ENCODE results near the gene CPT1B. TPM values are rescaled to one million over a fixed set of nuclear protein-coding genes. Genes with fewer than 3 reads are reported as not detected.
"Not testable (repeated sequence)": the region's sequence is repeated elsewhere in the genome, so short reads cannot be mapped to it uniquely, and the experiment has no call there.

CPT1B gene
- polyA plus RNA-seq, 3 donors = 12.7 to 19.9 (median 18.2) TPM

GRCh38 chr22:50540381-50540780 is 37.8 kb downstream of the CPT1B start:
- DNase-seq (ENCODE audit: extremely low read depth in 1 of 11, low read depth in 9 of 11, low spot score in 4 of 11) = no peak

- no peak for DNase-seq (ENCODE audit: extremely low read depth in 1 of 11, low read depth in 9 of 11, low spot score in 4 of 11)
Measured at GRCh38 chr22:50537765-50538164, 40.5 kb downstream of the CPT1B start.

- DNase-seq (ENCODE audit: extremely low read depth in 1 of 11, low read depth in 9 of 11, low spot score in 4 of 11) = no peak
Measured at GRCh38 chr22:50536226-50536625, 42.0 kb downstream of the CPT1B start.

GRCh38 chr22:50535113-50535512 is 43.1 kb downstream of the CPT1B start:
- DNase-seq (ENCODE audit: extremely low read depth in 1 of 11, low read depth in 9 of 11, low spot score in 4 of 11) = no peak

- not testable (repeated sequence) for DNase-seq (ENCODE audit: extremely low read depth in 1 of 11, low read depth in 9 of 11, low spot score in 4 of 11)
Measured at GRCh38 chr22:50533856-50534711, 44.1 kb downstream of the CPT1B start.

- no peak for DNase-seq (ENCODE audit: extremely low read depth in 1 of 11, low read depth in 9 of 11, low spot score in 4 of 11)
Measured at GRCh38 chr22:50532824-50533796, 45.1 kb downstream of the CPT1B start.

GRCh38 chr22:50531962-50532674 is 46.1 kb downstream of the CPT1B start:
- DNase-seq (ENCODE audit: extremely low read depth in 1 of 11, low read depth in 9 of 11, low spot score in 4 of 11) = no peak

GRCh38 chr22:50531546-50531961 is 46.7 kb downstream of the CPT1B start:
- no peak for DNase-seq (ENCODE audit: extremely low read depth in 1 of 11, low read depth in 9 of 11, low spot score in 4 of 11)

GRCh38 chr22:50530877-50531545 is 47.2 kb downstream of the CPT1B start:
- DNase-seq (ENCODE audit: extremely low read depth in 1 of 11, low read depth in 9 of 11, low spot score in 4 of 11) = no peak

- DNase-seq (ENCODE audit: extremely low read depth in 1 of 11, low read depth in 9 of 11, low spot score in 4 of 11) = no peak
Measured at GRCh38 chr22:50530580-50530876, 47.7 kb downstream of the CPT1B start.

GRCh38 chr22:50529897-50530579 is 48.2 kb downstream of the CPT1B start, which contains the start of gene TYMP:
TSS of gene TYMP (minus strand) at chr22:50530012. CDS start at chr22:50529709, 303 bp downstream.
- DNase-seq (ENCODE audit: extremely low read depth in 1 of 11, low read depth in 9 of 11, low spot score in 4 of 11) = no peak

- DNase-seq (ENCODE audit: extremely low read depth in 1 of 11, low read depth in 9 of 11, low spot score in 4 of 11) = no peak
Measured at GRCh38 chr22:50529416-50529896, 48.8 kb downstream of the CPT1B start.

GRCh38 chr22:50528682-50529415 is 49.4 kb downstream of the CPT1B start:
- no peak for DNase-seq (ENCODE audit: extremely low read depth in 1 of 11, low read depth in 9 of 11, low spot score in 4 of 11)

- DNase-seq (ENCODE audit: extremely low read depth in 1 of 11, low read depth in 9 of 11, low spot score in 4 of 11) = no peak
Measured at GRCh38 chr22:50527921-50528681, 50.1 kb downstream of the CPT1B start.

GRCh38 chr22:50526834-50527801 is 51.1 kb downstream of the CPT1B start:
- DNase-seq (ENCODE audit: extremely low read depth in 1 of 11, low read depth in 9 of 11, low spot score in 4 of 11) = no peak

All from renal cortex interstitium (tissue), 11 donors.